GM23248 (cell line): ENCODE results near the gene C16orf54.

ENCODE experiments used
- EZH2 ChIP-seq: fragments of 200-600 bp; sonication (generic); IDR thresholded peaks from 2 replicates; pipeline ENCODE4 v1.6.1; 2018; ENCODE audit warnings: antibody characterized with exemption, mild to moderate bottlenecking; ENCODE audit not compliant: insufficient read depth, poor library complexity, severe bottlenecking
- EZH2phosphoT487 ChIP-seq: fragments of 200-600 bp; sonication (generic); IDR thresholded peaks from 2 replicates; pipeline ENCODE4 v1.6.1; 2018; ENCODE audit warnings: antibody characterized with exemption, moderate library complexity, mild to moderate bottlenecking, low read depth; ENCODE audit not compliant: insufficient read depth

DNA sequence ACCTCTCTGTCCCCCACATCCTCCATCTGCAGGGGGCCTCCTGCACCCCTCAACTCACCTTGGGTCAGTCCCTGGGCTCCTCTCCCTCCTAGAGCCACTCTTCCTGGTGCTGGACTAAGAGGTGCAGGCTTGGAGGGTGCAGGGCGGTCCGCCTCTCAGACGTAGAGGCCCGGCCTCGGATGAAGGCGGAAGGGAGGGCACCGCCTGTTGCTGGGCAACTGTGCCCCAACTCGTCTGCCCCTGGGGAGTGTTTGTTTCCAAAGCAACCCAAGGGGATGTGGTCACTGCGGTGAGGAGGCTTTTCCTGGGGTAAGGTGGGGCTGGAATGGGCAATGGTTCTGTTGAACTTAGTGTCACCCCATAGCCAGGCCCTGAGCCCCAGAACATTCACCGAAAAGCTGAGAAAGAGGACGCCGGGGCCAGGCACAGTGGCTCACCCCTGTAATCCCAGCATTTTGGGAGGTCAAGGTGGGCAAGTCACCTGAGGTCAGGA lies at the start of gene C16orf54:
- TF ChIP-seq EZH2 (no peak), EZH2phosphoT487 (no peak)
